ENCODE measurements around the gene GTF3C2. TPM values are rescaled to one million over a fixed set of nuclear protein-coding genes. Genes with fewer than 3 reads are reported as not detected.
"Not testable (repeated sequence)": the region's sequence is repeated elsewhere in the genome, so short reads cannot be mapped to it uniquely, and the experiment has no call there.

GTF3C2 gene
- total RNA-seq, 4 donors from 2014 or later, result 25.3 to 45.6 (median 40.5) TPM

DNA sequence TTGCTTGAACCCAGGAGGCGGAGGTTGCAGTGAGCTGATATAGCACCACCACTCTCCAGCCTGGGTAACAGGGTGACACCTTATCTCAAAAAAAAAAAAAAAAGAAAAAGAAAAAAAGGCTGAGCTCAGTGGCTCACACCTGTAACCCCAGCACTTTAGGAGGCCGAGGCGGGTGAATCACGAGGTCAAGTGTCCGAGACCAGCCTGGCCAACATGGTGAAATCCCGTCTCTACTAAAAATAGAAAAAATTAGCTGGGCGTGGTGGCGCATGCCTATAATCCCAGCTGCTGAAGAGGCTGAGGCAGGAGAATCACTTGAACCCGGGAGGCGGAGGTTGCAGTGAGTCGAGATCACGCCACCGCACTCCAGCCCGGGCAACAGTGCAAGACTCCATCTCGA, 36.7 kb downstream of the GTF3C2 start:
- peak; percentile 72 to 90 for DNase-seq
- H3K9me3 ChIP-seq; H3K27me3 ChIP-seq; H3K36me3 ChIP-seq; in situ Hi-C loops (cut with MboI; ENCODE audit: low sequenced_read_pairs in 4 of 4); H3K4me3 ChIP-seq: not testable (repeated sequence)
- ATAC-seq, result peak in 1 of 2 donors; percentile 2
- peak; percentile 16 to 42 for TF ChIP-seq POLR2A (IDR thresholded peaks at IDR 0.05)
- peaks cover 50 to 60% of the 10 kb centered on the region in 2 donors for H3K4me1 ChIP-seq
- H3K27ac ChIP-seq, result peak overlapping the region; percentile 95 to 100 (median 98)
- intact Hi-C loops (cut with DNase I; ENCODE audit: low total_unique reads), result loop anchor here (2.0 kb wide), 1 partner anchor 37 kb away; the partner anchor contains the start of gene TRIM54

DNA sequence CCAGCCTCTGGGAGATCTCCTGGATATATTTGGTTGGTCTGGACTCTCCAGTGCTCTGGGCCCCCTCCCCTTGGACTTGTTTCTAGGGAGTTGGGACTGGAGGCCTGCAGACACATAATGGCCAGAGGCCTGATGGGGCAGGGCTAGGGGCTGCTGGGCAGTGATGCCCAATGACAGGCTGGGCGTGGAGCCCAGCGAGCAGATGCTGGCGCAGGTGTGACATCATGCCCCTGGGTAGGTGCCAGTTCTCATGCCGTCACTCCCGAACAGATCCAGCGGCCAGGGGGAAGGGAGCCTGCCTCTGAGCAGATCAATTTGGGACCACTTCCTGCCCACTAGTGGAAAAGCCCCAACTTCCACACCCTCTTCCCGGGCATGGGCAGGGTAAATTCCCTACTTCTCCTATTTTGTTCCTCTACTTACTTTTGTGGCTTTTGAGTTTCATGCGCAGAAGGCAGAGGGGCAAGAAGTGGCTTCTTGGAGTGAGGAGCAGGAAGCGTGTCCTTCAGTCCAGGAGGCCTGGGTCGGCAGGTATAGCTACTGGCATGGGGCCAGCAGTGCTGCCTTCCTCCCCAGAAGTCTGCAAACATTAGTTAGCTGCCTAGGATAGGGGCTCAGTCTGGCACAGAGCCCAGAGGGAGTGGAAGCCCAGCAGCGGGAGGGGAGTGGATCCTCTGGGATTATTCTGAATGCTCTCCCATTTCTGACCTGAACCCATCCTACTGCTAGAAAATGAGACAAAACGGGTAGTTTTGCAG, 39.7 kb downstream of the GTF3C2 start:
- H3K4me3 ChIP-seq, result no peak overlapping the region
- no peaks in the 10 kb centered on the region for H3K27me3 ChIP-seq
- no peaks in the 10 kb centered on the region for H3K36me3 ChIP-seq
- H3K27ac ChIP-seq, result peak overlapping the region; percentile 2 to 59 (median 47)
- TF ChIP-seq CTCF (IDR thresholded peaks at IDR 0.05 in 4 of 5, conservative IDR thresholded peaks at IDR 0.05 in 1 of 5) (no peak), POLR2A (IDR thresholded peaks at IDR 0.05) (no peak)
- in situ Hi-C loops (cut with MboI; ENCODE audit: low sequenced_read_pairs in 4 of 4) (no loop called here), intact Hi-C loops (cut with DNase I; ENCODE audit: low total_unique reads) (no loop called here)
- peak in 1 of 2 donors; percentile 12 for ATAC-seq
- H3K9me3 ChIP-seq, result no peaks in the 10 kb centered on the region
- peaks cover 42 to 43% of the 10 kb centered on the region in 2 donors for H3K4me1 ChIP-seq
- DNase-seq, result peak; percentile 57 to 88

DNA sequence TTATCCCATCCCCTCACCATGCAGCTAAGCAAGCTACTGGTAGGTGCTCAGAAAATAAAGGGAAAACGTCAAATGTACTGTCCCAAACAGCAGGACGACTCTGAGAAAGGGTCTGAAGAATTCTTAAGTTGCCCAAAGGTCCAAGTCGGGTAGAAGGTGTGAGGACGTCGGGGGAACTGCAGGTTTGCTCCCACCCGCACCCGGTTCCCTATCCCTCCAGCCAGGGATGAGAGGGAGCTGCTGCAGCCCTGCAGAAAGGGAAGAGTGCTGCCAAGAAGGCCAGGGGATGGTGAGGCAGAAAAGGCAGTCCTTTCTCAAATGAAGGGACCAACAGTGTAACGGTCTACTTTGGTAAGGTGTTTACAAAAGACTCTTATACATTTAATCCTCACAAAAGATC, 41.4 kb downstream of the GTF3C2 start:
- intact Hi-C loops (cut with DNase I; ENCODE audit: low total_unique reads), result loop anchor here (2.0 kb wide), 1 partner anchor 18 kb away; no protein-coding TSS in a partner anchor
- no peak for ATAC-seq
- Histone ChIP-seq H3K4me3 (no peak overlapping the region), H3K4me1 (peaks cover 28% of the 10 kb centered on the region in 2 donors), H3K27ac (peak overlapping the region; percentile 44 to 61 (median 48)), H3K27me3 (no peaks in the 10 kb centered on the region), H3K9me3 (no peaks in the 10 kb centered on the region), H3K36me3 (no peaks in the 10 kb centered on the region)
- no peak for TF ChIP-seq CTCF (IDR thresholded peaks at IDR 0.05 in 4 of 5, conservative IDR thresholded peaks at IDR 0.05 in 1 of 5)
- TF ChIP-seq POLR2A (IDR thresholded peaks at IDR 0.05), result peak in 1 of 2 donors; percentile 13
- in situ Hi-C loops (cut with MboI; ENCODE audit: low sequenced_read_pairs in 4 of 4), result no loop called here
- no peak for DNase-seq

GRCh38 chr2:27314709-27315108, 41.9 kb downstream of the GTF3C2 start:
- in situ Hi-C loops (cut with MboI; ENCODE audit: low sequenced_read_pairs in 4 of 4), result no loop called here
- H3K36me3 ChIP-seq, result no peaks in the 10 kb centered on the region

More at GRCh38 chr2:27314709-27315108, 41.9 kb downstream of the GTF3C2 start:
- ATAC-seq (peak; percentile 19 to 43), DNase-seq (peak; percentile 52 to 74)
- H3K27me3 ChIP-seq, result no peaks in the 10 kb centered on the region
- no peaks in the 10 kb centered on the region for H3K9me3 ChIP-seq
- no peak overlapping the region for H3K4me3 ChIP-seq
- H3K27ac ChIP-seq, result peak overlapping the region; percentile 44 to 61 (median 48)
- H3K4me1 ChIP-seq, result peaks cover 25 to 27% of the 10 kb centered on the region in 2 donors
- TF ChIP-seq POLR2A (IDR thresholded peaks at IDR 0.05) (peak in 1 of 2 donors; percentile 11), CTCF (IDR thresholded peaks at IDR 0.05 in 4 of 5, conservative IDR thresholded peaks at IDR 0.05 in 1 of 5) (no peak)
- intact Hi-C loops (cut with DNase I; ENCODE audit: low total_unique reads), result loop anchor here (2.0 kb wide), 1 partner anchor 18 kb away; no protein-coding TSS in a partner anchor

Measured in gastrocnemius medialis (tissue), 4 donors.